Muscle of arm (tissue), 12 donors: Measurements from ENCODE around the gene RFXAP. TPM values are rescaled to one million over a fixed set of nuclear protein-coding genes. Genes with fewer than 3 reads are reported as not detected.
A peak's percentile ranks its signal among the peaks of the same experiment; 100 is the strongest.

Source experiments
- DNase-seq: peaks from one replicate; pipeline ENCODE4 v3.0.0-alpha.2; 2013
- polyA plus RNA-seq, 12 donors: library from polyadenylated mRNA; unstranded; fragments of 120-200 nt; gene quantifications; one replicate each; pipeline ENCODE4 v1.2.1, GENCODE V29; 2013; ENCODE audit not compliant: insufficient read length in 12 of 12

The RFXAP gene
- polyA plus RNA-seq, 12 donors = 7.3 to 16.0 (median 12.1) TPM; not detected in 2

- DNase-seq = no peak
These were observed 5.8 kb upstream of the RFXAP start for GRCh38 chr13:36813225-36813624.

- no peak for DNase-seq
These were observed 4.6 kb upstream of the RFXAP start for GRCh38 chr13:36814465-36814864.

- DNase-seq = no peak
These were observed 4.0 kb upstream of the RFXAP start for GRCh38 chr13:36815062-36815461.

GRCh38 chr13:36817996-36818803 lies 822 bp upstream of the RFXAP start:
- DNase-seq = peak; percentile 14

- DNase-seq = peak; percentile 21
These were observed 693 bp downstream of the RFXAP start for GRCh38 chr13:36819739-36820090.

- DNase-seq = no peak
These were observed 1.2 kb downstream of the RFXAP start for GRCh38 chr13:36820222-36820621.

- DNase-seq = no peak
These were observed 3.8 kb downstream of the RFXAP start for GRCh38 chr13:36822785-36823184.

GRCh38 chr13:36829753-36830152 lies 10.7 kb downstream of the RFXAP start:
- DNase-seq = no peak

- DNase-seq = no peak
These were observed 12.3 kb downstream of the RFXAP start for GRCh38 chr13:36831291-36831690.

- no peak for DNase-seq
These were observed 15.3 kb downstream of the RFXAP start for GRCh38 chr13:36834299-36834698.

GRCh38 chr13:36837354-36838092 lies 18.5 kb downstream of the RFXAP start:
- no peak for DNase-seq

- DNase-seq = no peak
These were observed 20.3 kb downstream of the RFXAP start for GRCh38 chr13:36839281-36839680.

- DNase-seq = no peak
These were observed 21.0 kb downstream of the RFXAP start for GRCh38 chr13:36839981-36840380.

- DNase-seq = no peak
These were observed 21.8 kb downstream of the RFXAP start for GRCh38 chr13:36840718-36841250.

GRCh38 chr13:36841391-36841790 lies 22.4 kb downstream of the RFXAP start:
- no peak for DNase-seq

GRCh38 chr13:36847606-36848005 lies 28.6 kb downstream of the RFXAP start:
- DNase-seq = no peak

- DNase-seq = no peak
These were observed 29.4 kb downstream of the RFXAP start for GRCh38 chr13:36848199-36848982.

GRCh38 chr13:36850790-36851438 lies 31.9 kb downstream of the RFXAP start:
- no peak for DNase-seq

- DNase-seq = no peak
These were observed 38.2 kb downstream of the RFXAP start for GRCh38 chr13:36857253-36857652.

- DNase-seq = peak; percentile 42
These were observed 39.3 kb downstream of the RFXAP start for GRCh38 chr13:36858290-36858689.

GRCh38 chr13:36859259-36859658 lies 40.2 kb downstream of the RFXAP start:
- no peak for DNase-seq
